ENCODE data around the gene RNF207.
A peak's percentile ranks its signal among the peaks of the same experiment; 100 is the strongest.

The RNF207 gene

DNA sequence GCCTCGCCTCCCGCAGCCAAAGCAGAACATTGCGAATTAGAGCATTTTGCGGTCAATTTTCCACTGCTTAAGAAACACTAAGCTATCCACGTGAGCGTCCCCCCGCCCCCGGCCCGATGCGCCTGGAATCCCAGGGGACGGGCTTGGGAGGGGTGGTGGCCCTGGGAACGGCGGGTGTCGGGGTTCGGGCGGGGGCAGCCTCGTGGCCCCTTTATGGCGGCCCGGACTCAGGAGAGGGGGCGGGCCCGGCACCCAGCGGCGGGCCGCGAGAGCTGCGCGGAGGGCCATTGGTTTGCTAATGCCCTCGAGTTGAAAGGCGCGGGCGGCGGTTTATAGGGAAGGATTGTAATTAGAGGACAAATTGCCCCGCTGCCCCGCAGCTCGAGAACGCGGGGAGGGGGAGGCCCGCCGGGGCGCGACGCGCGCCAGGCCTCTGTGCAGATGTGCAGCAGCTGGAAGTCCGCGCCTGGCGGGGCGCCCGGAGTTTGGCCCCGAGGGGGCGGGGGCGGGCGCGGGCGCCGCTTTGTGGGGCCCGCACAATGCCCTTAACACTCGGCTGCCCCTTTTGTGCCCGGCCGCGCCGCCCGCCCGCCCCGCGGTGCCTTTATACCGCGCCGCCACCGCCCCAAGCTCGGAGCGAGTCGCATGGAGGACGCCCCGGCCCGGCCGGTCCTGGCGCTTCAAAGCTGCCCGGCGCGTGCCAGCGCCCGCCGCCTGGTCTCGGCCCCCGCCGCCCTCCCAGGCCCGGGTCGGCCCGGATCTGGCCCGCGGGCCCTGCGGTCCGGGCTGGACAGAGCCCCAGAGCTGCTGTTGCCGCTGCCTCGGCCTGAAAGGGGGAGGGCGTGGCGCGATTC is 36.2 kb downstream of the RNF207 start:
- no peak overlapping the region for H3K9ac ChIP-seq (ENCODE audit: low read length)
- no peaks in the 10 kb centered on the region for H3K36me3 ChIP-seq (replicated peaks; ENCODE audit: low read depth, low read length)
- TF ChIP-seq EZH2phosphoT487 (IDR thresholded peaks at IDR 0.05; ENCODE audit: low read depth), result no peak
- TF ChIP-seq, protein P1, sequence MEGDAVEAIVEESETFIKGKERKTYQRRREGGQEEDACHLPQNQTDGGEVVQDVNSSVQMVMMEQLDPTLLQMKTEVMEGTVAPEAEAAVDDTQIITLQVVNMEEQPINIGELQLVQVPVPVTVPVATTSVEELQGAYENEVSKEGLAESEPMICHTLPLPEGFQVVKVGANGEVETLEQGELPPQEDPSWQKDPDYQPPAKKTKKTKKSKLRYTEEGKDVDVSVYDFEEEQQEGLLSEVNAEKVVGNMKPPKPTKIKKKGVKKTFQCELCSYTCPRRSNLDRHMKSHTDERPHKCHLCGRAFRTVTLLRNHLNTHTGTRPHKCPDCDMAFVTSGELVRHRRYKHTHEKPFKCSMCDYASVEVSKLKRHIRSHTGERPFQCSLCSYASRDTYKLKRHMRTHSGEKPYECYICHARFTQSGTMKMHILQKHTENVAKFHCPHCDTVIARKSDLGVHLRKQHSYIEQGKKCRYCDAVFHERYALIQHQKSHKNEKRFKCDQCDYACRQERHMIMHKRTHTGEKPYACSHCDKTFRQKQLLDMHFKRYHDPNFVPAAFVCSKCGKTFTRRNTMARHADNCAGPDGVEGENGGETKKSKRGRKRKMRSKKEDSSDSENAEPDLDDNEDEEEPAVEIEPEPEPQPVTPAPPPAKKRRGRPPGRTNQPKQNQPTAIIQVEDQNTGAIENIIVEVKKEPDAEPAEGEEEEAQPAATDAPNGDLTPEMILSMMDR (IDR thresholded peaks at IDR 0.05; ENCODE audit: low read depth, low read length), result no peak
- H3K9me3 ChIP-seq (ENCODE audit: insufficient read depth, low read length), result no peaks in the 10 kb centered on the region
- H3K4me3 ChIP-seq (ENCODE audit: low read length), result no peak overlapping the region
- H4K20me1 ChIP-seq (ENCODE audit: insufficient read depth, low read length), result no peaks in the 10 kb centered on the region
- no peaks in the 10 kb centered on the region for H3K27me3 ChIP-seq (ENCODE audit: low read depth, low read length)
- no peak overlapping the region for H3K27ac ChIP-seq (ENCODE audit: low read length)
- H3K4me1 ChIP-seq (ENCODE audit: low read length), result peaks cover 4% of the 10 kb centered on the region; the same call in 1 of the 2 replicates
- no peak overlapping the region for H3K4me2 ChIP-seq (ENCODE audit: low read length)
- no peak overlapping the region for H2AFZ ChIP-seq (ENCODE audit: low read depth, low read length)
- no peaks in the 10 kb centered on the region for H3K79me2 ChIP-seq (ENCODE audit: low read length)

DNA sequence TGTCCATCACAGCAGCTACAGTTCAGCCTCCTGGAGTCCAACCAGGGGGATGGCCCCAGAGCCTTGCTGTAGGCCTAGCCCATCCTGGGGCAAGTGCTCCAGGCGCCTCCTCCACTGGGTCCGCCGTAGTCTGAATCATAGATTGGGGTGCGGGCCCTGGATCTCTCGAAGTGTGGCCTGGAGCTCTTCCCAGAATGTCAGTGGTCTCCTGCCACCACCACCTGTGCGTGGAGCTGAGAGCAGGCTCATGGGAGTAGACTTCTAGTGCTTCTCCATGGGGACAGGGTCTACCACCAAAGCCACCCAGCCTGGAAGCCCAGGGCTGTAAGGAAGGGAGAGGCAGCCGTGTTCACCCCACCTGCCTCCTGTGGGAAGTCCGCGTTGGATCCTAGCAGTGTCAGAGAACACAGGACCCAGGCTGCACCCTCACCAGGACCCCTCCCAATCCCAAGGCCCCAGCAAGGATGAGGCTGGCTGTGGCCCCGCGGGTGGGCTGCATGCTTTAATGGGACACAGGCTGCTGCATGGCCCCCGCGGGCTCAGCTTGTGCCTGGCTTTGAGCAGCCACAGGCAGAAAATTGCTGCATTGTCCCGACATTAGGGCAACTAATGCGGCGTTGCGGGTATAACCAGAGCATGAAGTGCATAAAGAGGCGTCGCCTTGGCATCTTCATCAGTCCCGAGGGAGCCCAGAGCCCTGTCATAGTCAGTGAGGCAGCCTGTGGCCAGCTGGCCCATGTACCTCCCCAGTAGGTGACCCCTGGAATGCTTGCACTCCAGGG is 37.3 kb downstream of the RNF207 start:
- TF ChIP-seq EZH2phosphoT487 (IDR thresholded peaks at IDR 0.05; ENCODE audit: low read depth), result no peak
- TF ChIP-seq, protein P1 (IDR thresholded peaks at IDR 0.05; ENCODE audit: low read depth, low read length), result no peak
- H3K4me2 ChIP-seq (ENCODE audit: low read length), result no peak overlapping the region

DNA sequence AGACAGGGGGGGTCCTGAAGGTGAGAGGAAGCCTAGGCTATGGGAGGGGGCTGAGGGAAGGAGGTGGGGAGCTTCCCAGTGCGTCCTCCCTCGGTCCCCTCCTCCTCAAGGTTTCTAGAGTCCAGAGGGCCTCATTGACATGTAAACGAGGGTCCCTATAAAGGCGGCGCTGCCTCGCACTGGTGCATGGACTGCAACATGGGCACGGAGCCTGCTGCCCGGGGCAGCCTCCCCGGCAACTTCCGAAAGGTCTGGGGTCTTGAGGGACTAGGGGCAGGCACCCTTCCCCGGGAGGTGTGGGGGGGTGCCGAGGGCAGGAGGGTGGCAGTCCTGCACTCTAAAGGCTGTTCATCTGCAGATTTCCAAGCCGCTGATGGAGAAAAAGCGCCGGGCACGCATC is 38.1 kb downstream of the RNF207 start, which contains the start of gene HES3:
HES3 (plus strand) TSS at position 187 of the 400 bp plus-strand sequence; CDS start at position 374, 187 bp downstream.
- Histone ChIP-seq H3K79me2 (ENCODE audit: low read length) (no peaks in the 10 kb centered on the region), H3K27ac (ENCODE audit: low read length) (no peak within 1 kb of the TSS), H3K4me3 (ENCODE audit: low read length) (peak within 1 kb of the TSS; percentile 77; the same call in 1 of the 2 replicates), H2AFZ (ENCODE audit: low read depth, low read length) (no peak within 1 kb of the TSS), H4K20me1 (ENCODE audit: insufficient read depth, low read length) (no peaks in the 10 kb centered on the region), H3K27me3 (ENCODE audit: low read depth, low read length) (no peaks in the 10 kb centered on the region), H3K4me1 (ENCODE audit: low read length) (peaks cover 4% of the 10 kb centered on the region; the same call in 1 of the 2 replicates), H3K9me3 (ENCODE audit: insufficient read depth, low read length) (no peaks in the 10 kb centered on the region), H3K36me3 (replicated peaks; ENCODE audit: low read depth, low read length) (no peaks in the 10 kb centered on the region), H3K4me2 (ENCODE audit: low read length) (peak within 1 kb of the TSS; percentile 73), H3K9ac (ENCODE audit: low read length) (no peak within 1 kb of the TSS)
- TF ChIP-seq EZH2phosphoT487 (IDR thresholded peaks at IDR 0.05; ENCODE audit: low read depth), result no peak
- TF ChIP-seq, protein P1 (IDR thresholded peaks at IDR 0.05; ENCODE audit: low read depth, low read length), result no peak

More for the DNA sequence above, 37.3 kb downstream of the RNF207 start:
- no peaks in the 10 kb centered on the region for H3K27me3 ChIP-seq (ENCODE audit: low read depth, low read length)
- no peaks in the 10 kb centered on the region for H3K9me3 ChIP-seq (ENCODE audit: insufficient read depth, low read length)
- H3K9ac ChIP-seq (ENCODE audit: low read length), result no peak overlapping the region
- no peak overlapping the region for H2AFZ ChIP-seq (ENCODE audit: low read depth, low read length)
- no peak overlapping the region for H3K4me3 ChIP-seq (ENCODE audit: low read length)
- H3K36me3 ChIP-seq (replicated peaks; ENCODE audit: low read depth, low read length), result no peaks in the 10 kb centered on the region
- H4K20me1 ChIP-seq (ENCODE audit: insufficient read depth, low read length), result no peaks in the 10 kb centered on the region
- no peaks in the 10 kb centered on the region for H3K79me2 ChIP-seq (ENCODE audit: low read length)
- H3K4me1 ChIP-seq (ENCODE audit: low read length), result peaks cover 4% of the 10 kb centered on the region; the same call in 1 of the 2 replicates
- H3K27ac ChIP-seq (ENCODE audit: low read length), result no peak overlapping the region

Measured in OCI-LY3 (cell line).